B cell (primary cell): ENCODE measurements around the gene NETO2. TPM values are rescaled to one million over a fixed set of nuclear protein-coding genes. Genes with fewer than 3 reads are reported as not detected.

ENCODE experiments used
- ATAC-seq: fragments of 200-7000 bp; cut with Tn5 transposase; one replicate; pipeline ENCODE4 v1.10.0; 2021; ENCODE audit warnings: low read depth, mild to moderate bottlenecking, moderate number of reproducible peaks, moderate library complexity
- CTCF ChIA-PET: fragments of 350-600 bp; sonication (Branson Sonifier 250); formaldehyde crosslinking; loops from one replicate; lab custom pipeline; 2021; ENCODE audit warnings: antibody characterized with exemption, inconsistent platforms; lab: Charles Lee
- POLR2A ChIA-PET: fragments of 350-600 bp; sonication (Branson Sonifier 250); formaldehyde crosslinking; loops from one replicate; lab custom pipeline; 2021; ENCODE audit warnings: antibody characterized with exemption; lab: Charles Lee
- DNase-seq: peaks from one replicate; pipeline ENCODE4 v3.0.0; 2013
- H2AFZ ChIP-seq: 2 replicates; pipeline ENCODE4 v1.6.1; 2012; ENCODE audit warnings: mild to moderate bottlenecking, low read depth, low read length; ENCODE audit not compliant: insufficient read depth, poor library complexity, severe bottlenecking
- H3K27ac ChIP-seq, 2 donors: 1 replicate in 1 of 2; 2 replicates in 1 of 2; pipeline ENCODE4 v1.5.1; 2012 to 2013; ENCODE audit warnings: low read length in 2 of 2, mild to moderate bottlenecking in 2 of 2, moderate library complexity in 1 of 2
- H3K27me3 ChIP-seq, 4 experiments: fragments of 200-600 bp in 1 of 4; sonication (generic) in 1 of 4; replicated peaks in 1 of 4; 1 replicate in 2 of 4; 2 replicates in 2 of 4; pipeline versions ENCODE4 v1.6.1 to v1.7.0; 2013 to 2016; ENCODE audit warnings: low read length in 3 of 4, mild to moderate bottlenecking in 2 of 4, mixed read lengths in 1 of 4, moderate library complexity in 1 of 4; ENCODE audit not compliant: insufficient read depth in 4 of 4, control insufficient read depth in 3 of 4; ENCODE audit errors: control extremely low read depth in 1 of 4
- H3K36me3 ChIP-seq, 2 experiments: replicated peaks in 1 of 2; 1 replicate in 1 of 2; 2 replicates in 1 of 2; pipeline versions ENCODE4 v1.6.1 to v1.7.1; 2013; ENCODE audit warnings: low read length in 1 of 2; ENCODE audit not compliant: insufficient read depth in 2 of 2, control insufficient read depth in 1 of 2; ENCODE audit errors: control extremely low read depth in 1 of 2, extremely low read depth in 1 of 2
- H3K4me1 ChIP-seq, 2 donors: fragments of 200-600 bp in 1 of 2; sonication (generic) in 1 of 2; 1 replicate in 1 of 2; 2 replicates in 1 of 2; pipeline versions ENCODE4 v1.5.1 to v1.6.1; 2013 to 2017; ENCODE audit warnings: low read length in 2 of 2; ENCODE audit not compliant: control insufficient read depth in 2 of 2, insufficient read depth in 2 of 2
- H3K4me2 ChIP-seq: replicated peaks from 2 replicates; pipeline ENCODE3; 2012; ENCODE audit warnings: mild to moderate bottlenecking, low read depth, low read length; ENCODE audit not compliant: poor library complexity, severe bottlenecking
- H3K4me3 ChIP-seq, 5 experiments: fragments of 200-600 bp in 1 of 5; sonication (generic) in 1 of 5; 1 replicate in 3 of 5; 2 replicates in 2 of 5; pipeline versions ENCODE4 v1.5.1 to v1.7.0; 2011 to 2016; ENCODE audit warnings: low read length in 4 of 5, mild to moderate bottlenecking in 4 of 5, low read depth in 2 of 5, control low read depth in 1 of 5, moderate library complexity in 1 of 5; ENCODE audit not compliant: insufficient read depth in 1 of 5; ENCODE audit errors: control extremely low read depth in 1 of 5, extremely low read depth in 1 of 5
- H3K79me2 ChIP-seq: fragments of 200-600 bp; sonication (generic); one replicate; pipeline ENCODE4 v1.6.0; 2016; ENCODE audit warnings: low read length; ENCODE audit not compliant: control insufficient read depth, insufficient read depth
- H3K9ac ChIP-seq: fragments of 200-600 bp; sonication (generic); 2 replicates; pipeline ENCODE4 v1.6.1; 2017; ENCODE audit warnings: mild to moderate bottlenecking, low read length, moderate library complexity
- H3K9me3 ChIP-seq, 3 donors: one replicate each; pipeline versions ENCODE4 v1.6.1 to v1.7.1; 2013; ENCODE audit warnings: low read length in 2 of 3; ENCODE audit not compliant: control insufficient read depth in 2 of 3, insufficient read depth in 1 of 3; ENCODE audit errors: control extremely low read depth in 1 of 3
- H4K20me1 ChIP-seq: 2 replicates; pipeline ENCODE4 v1.6.0; 2012; ENCODE audit warnings: mild to moderate bottlenecking, low read length; ENCODE audit not compliant: insufficient read depth, control insufficient read depth, poor library complexity, severe bottlenecking
- H3K27ac Mint-ChIP-seq: one replicate; pipeline ENCODE4 v1.8.0; 2021; ENCODE audit warnings: mixed read lengths
- H3K27me3 Mint-ChIP-seq: one replicate; pipeline ENCODE4 v1.8.0; 2021; ENCODE audit warnings: mixed read lengths
- H3K4me1 Mint-ChIP-seq: one replicate; pipeline ENCODE4 v1.8.0; 2021; ENCODE audit warnings: mixed read lengths
- H3K4me3 Mint-ChIP-seq: one replicate; pipeline ENCODE4 v1.8.0; 2021; ENCODE audit warnings: mixed read lengths
- H3K9me3 Mint-ChIP-seq: one replicate; pipeline ENCODE4 v1.8.0; 2022; ENCODE audit warnings: mixed read lengths; ENCODE audit not compliant: insufficient read depth
- CTCF ChIP-seq: fragments of 200-600 bp; IDR thresholded peaks from one replicate; pipeline ENCODE4 v1.8.0; 2022; ENCODE audit warnings: antibody characterized with exemption, mild to moderate bottlenecking
- EZH2 ChIP-seq: IDR thresholded peaks from 2 replicates; pipeline ENCODE4 v1.6.1; 2012; ENCODE audit warnings: borderline replicate concordance, low read depth, mild to moderate bottlenecking, moderate library complexity, low read length; ENCODE audit not compliant: insufficient read depth, poor library complexity, severe bottlenecking
- WGBS: methylation state at CpG from one replicate; pipeline ENCODE4 v1.1.5; 2013; ENCODE audit warnings: missing lambda C conversion rate; ENCODE audit not compliant: insufficient coverage; 5-methylcytosine and 5-hydroxymethylcytosine counted together
- intact Hi-C: fragments of 100-400 bp; cut with micrococcal nuclease; formaldehyde crosslinking; loops from one replicate; pipeline ENCODE4 v1.10.0; 2022
- polyA plus RNA-seq: library from polyadenylated mRNA; depleted of rRNA; stranded (reverse); fragments of >200 nt; gene quantifications from 2 replicates; pipeline ENCODE4 v1.2.3, GENCODE V29; 2012
- total RNA-seq, 2 donors: library from RNA; stranded (reverse); fragments of 120-200 nt in 1 of 2; gene quantifications; 1 replicate in 1 of 2; 2 replicates in 1 of 2; pipeline versions ENCODE4 v1.2.3 to v1.2.4, GENCODE V29; 2013 to 2022

Gene NETO2
- total and polyA plus RNA-seq, 2 donors (not counting 1 experiment from before 2014, with no cell fraction given), result 1.9 to 4.2 TPM

DNA sequence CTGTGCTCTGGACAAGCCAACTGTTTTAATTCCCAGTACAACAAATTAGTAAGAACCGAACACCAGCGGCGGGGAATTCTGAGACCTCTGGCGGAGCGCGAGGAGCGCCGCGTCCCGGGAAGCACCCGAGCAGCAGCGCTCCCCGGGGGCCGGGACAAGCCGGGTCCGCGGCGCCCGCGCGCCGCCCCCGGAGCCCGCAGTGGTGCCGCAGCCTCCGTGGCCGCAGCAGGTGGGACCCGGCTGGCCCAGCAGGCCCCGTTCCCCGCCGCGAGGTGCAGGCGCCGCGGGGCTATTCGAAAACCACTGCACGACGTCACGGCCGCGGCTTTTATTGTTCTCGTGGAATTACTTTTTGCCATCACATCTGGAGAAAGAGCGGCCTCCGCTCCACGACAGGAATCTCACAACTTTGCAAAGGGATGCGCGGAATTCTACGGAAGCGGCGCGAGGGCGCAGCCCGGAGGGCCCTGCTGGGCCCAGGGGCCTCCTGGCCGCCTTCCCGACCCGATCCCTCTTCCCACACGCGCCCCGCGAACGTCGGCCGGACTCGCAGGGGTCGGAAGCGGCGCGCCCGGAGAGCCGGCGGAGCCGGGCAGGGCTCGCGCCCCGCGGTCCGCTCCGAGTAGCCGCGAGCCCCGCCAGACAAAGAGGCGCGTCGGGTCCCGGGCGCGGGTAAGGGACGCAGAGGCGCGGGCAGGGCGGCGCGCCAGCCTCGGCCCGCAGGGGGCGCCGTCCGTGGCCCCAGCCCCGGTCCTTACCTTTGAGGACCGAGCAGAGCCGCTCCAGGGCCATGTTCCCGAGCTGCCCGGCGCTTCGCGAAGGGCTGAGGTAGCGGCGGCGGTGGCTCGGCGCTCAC is 696 bp downstream of the NETO2 start:
- ATAC-seq (peak; percentile 63), DNase-seq (peak; percentile 85)
- Histone ChIP-seq H3K9me3 (peaks cover 0 to 5% (median 0%) of the 10 kb centered on the region in 3 donors), H3K4me1 (peaks cover 9 to 16% of the 10 kb centered on the region in 2 donors), H4K20me1 (no peaks in the 10 kb centered on the region), H3K79me2 (no peaks in the 10 kb centered on the region), H3K4me2 (peak overlapping the region; percentile 93), H3K36me3 (no peaks in the 10 kb centered on the region), H3K27me3 (peaks cover 0 to 9% (median 0%) of the 10 kb centered on the region in 4 experiments), H3K9ac (peak overlapping the region; percentile 58), H3K4me3 (peak overlapping the region; percentile 42 to 81 (median 64)), H3K27ac (no peak overlapping the region), H2AFZ (peak overlapping the region; percentile 81)
- ChIA-PET POLR2A (no interaction called here), CTCF (interaction anchor here (0.7 to 6.2 kb wide), 33 partner anchors 8 to 1487 kb away, joined by 3 to 60 read pairs (median 7); partner anchors contain the start of genes ABCC12, DNAJA2, ITFG1 and PHKB)
- intact Hi-C loops, result loop anchor here (1.0 to 10.0 kb wide), 9 partner anchors 119 to 1479 kb away; partner anchors contain the start of genes C16orf87, DNAJA2, ITFG1 and LONP2
- Mint-ChIP-seq H3K27ac (no peak overlapping the region), H3K9me3 (no peaks in the 10 kb centered on the region), H3K4me1 (peaks cover 19% of the 10 kb centered on the region), H3K27me3 (no peaks in the 10 kb centered on the region), H3K4me3 (peak overlapping the region; percentile 94)
- 1% methylated on average over 111 of the region's 111 CpGs for WGBS
- peak; percentile 82 for TF ChIP-seq CTCF
- TF ChIP-seq EZH2, result no peak
